H9 (cell line): ENCODE results near the gene DENND6B. TPM values are rescaled to one million over a fixed set of nuclear protein-coding genes. Genes with fewer than 3 reads are reported as not detected.

Source experiments
- DNase-seq: peaks from one replicate; pipeline ENCODE4 v3.0.0-alpha.2; 2017
- H2AFZ ChIP-seq: one replicate; pipeline ENCODE4 v1.6.1; 2013; ENCODE audit warnings: mild to moderate bottlenecking, low read length, control low read depth, moderate library complexity
- H2AK5ac ChIP-seq: 2 replicates; pipeline ENCODE4 v1.6.1; 2013; ENCODE audit warnings: low read length, control low read depth, mixed read lengths; ENCODE audit not compliant: insufficient read length
- H2BK120ac ChIP-seq: one replicate; pipeline ENCODE4 v1.6.1; 2013; ENCODE audit warnings: low read depth, mild to moderate bottlenecking, low read length, control low read depth, inconsistent platforms; ENCODE audit not compliant: poor library complexity, severe bottlenecking
- H2BK12ac ChIP-seq: 2 replicates; pipeline ENCODE4 v1.6.1; 2013; ENCODE audit warnings: low read length, control low read depth, mixed read lengths, low read depth; ENCODE audit not compliant: insufficient read length
- H2BK15ac ChIP-seq: 2 replicates; pipeline ENCODE4 v1.6.1; 2013; ENCODE audit warnings: low read depth, low read length, control low read depth
- H2BK20ac ChIP-seq: one replicate; pipeline ENCODE4 v1.6.1; 2013; ENCODE audit warnings: low read depth, mild to moderate bottlenecking, low read length, control low read depth, inconsistent platforms; ENCODE audit not compliant: poor library complexity, severe bottlenecking
- H2BK5ac ChIP-seq: 2 replicates; pipeline ENCODE4 v1.6.1; 2013; ENCODE audit warnings: low read length, control low read depth, mixed read lengths; ENCODE audit not compliant: insufficient read length
- H3K14ac ChIP-seq: 2 replicates; pipeline ENCODE4 v1.6.1; 2013; ENCODE audit warnings: low read length, control low read depth; ENCODE audit not compliant: insufficient read depth
- H3K18ac ChIP-seq: 2 replicates; pipeline ENCODE4 v1.6.1; 2013; ENCODE audit warnings: low read depth, mild to moderate bottlenecking, mixed read lengths, low read length, control low read depth; ENCODE audit not compliant: insufficient read length
- H3K23ac ChIP-seq: 2 replicates; pipeline ENCODE4 v1.6.1; 2013; ENCODE audit warnings: low read length, control low read depth, mixed read lengths, low read depth; ENCODE audit not compliant: insufficient read length
- H3K23me2 ChIP-seq: 2 replicates; pipeline ENCODE4 v1.6.1; 2013; ENCODE audit warnings: low read depth, mild to moderate bottlenecking, mixed read lengths, low read length, control low read depth; ENCODE audit not compliant: insufficient read length, poor library complexity, severe bottlenecking
- H3K27ac ChIP-seq: 2 replicates; pipeline ENCODE4 v1.5.1; 2013; ENCODE audit warnings: low read length, control low read depth, mixed read lengths, low read depth; ENCODE audit not compliant: insufficient read length
- H3K27me3 ChIP-seq: 2 replicates; pipeline ENCODE4 v1.6.1; 2013; ENCODE audit warnings: low read length, control low read depth, inconsistent platforms; ENCODE audit not compliant: insufficient read depth
- H3K4ac ChIP-seq: 2 replicates; pipeline ENCODE4 v1.6.1; 2013; ENCODE audit warnings: low read depth, mild to moderate bottlenecking, control low read depth, inconsistent platforms, low read length, moderate library complexity
- H3K4me1 ChIP-seq: 2 replicates; pipeline ENCODE4 v1.6.1; 2013; ENCODE audit warnings: low read length, control low read depth, inconsistent platforms; ENCODE audit not compliant: insufficient read depth
- H3K4me2 ChIP-seq: 2 replicates; pipeline ENCODE4 v1.6.1; 2013; ENCODE audit warnings: low read length, control low read depth, mixed read lengths; ENCODE audit not compliant: insufficient read length, insufficient read depth
- H3K56ac ChIP-seq: 2 replicates; pipeline ENCODE4 v1.6.1; 2013; ENCODE audit warnings: low read depth, mild to moderate bottlenecking, mixed read lengths, low read length, control low read depth; ENCODE audit not compliant: insufficient read length
- H3K79me1 ChIP-seq: 2 replicates; pipeline ENCODE4 v1.6.1; 2013; ENCODE audit warnings: low read depth, mild to moderate bottlenecking, moderate library complexity, low read length, control low read depth, inconsistent platforms; ENCODE audit not compliant: insufficient read depth, poor library complexity, severe bottlenecking
- H3K79me2 ChIP-seq: 2 replicates; pipeline ENCODE4 v1.6.1; 2013; ENCODE audit warnings: low read length, control low read depth, inconsistent platforms; ENCODE audit not compliant: insufficient read depth
- H3K9ac ChIP-seq: 2 replicates; pipeline ENCODE4 v1.6.1; 2013; ENCODE audit warnings: low read length, control low read depth, mixed read lengths; ENCODE audit not compliant: insufficient read length; ENCODE audit errors: extremely low read depth
- H3K9me3 ChIP-seq: one replicate; pipeline ENCODE4 v1.6.1; 2013; ENCODE audit warnings: low read depth, low read length, inconsistent platforms; ENCODE audit not compliant: control insufficient read depth
- H3T11ph ChIP-seq: one replicate; pipeline ENCODE4 v1.6.1; 2013; ENCODE audit warnings: mild to moderate bottlenecking, low read length, control low read depth, inconsistent platforms
- H4K20me1 ChIP-seq: one replicate; pipeline ENCODE4 v1.6.1; 2013; ENCODE audit not compliant: control insufficient read depth, insufficient read length, insufficient read depth
- H4K5ac ChIP-seq: 2 replicates; pipeline ENCODE4 v1.6.1; 2013; ENCODE audit warnings: low read depth, mild to moderate bottlenecking, mixed read lengths, low read length, control low read depth; ENCODE audit not compliant: insufficient read length
- H4K8ac ChIP-seq: replicated peaks from 2 replicates; pipeline ENCODE4 v1.6.1; 2013; ENCODE audit warnings: low read length, control low read depth, mixed read lengths, low read depth; ENCODE audit not compliant: insufficient read length
- H4K91ac ChIP-seq: 2 replicates; pipeline ENCODE4 v1.6.1; 2013; ENCODE audit warnings: low read depth, mild to moderate bottlenecking, moderate library complexity, mixed read lengths, low read length, control low read depth; ENCODE audit not compliant: insufficient read length
- H3K27ac Mint-ChIP-seq, 3 experiments: 2 replicates in 2 of 3; 3 replicates in 1 of 3; pipeline ENCODE4 v1.8.0; 2020 to 2021; ENCODE audit warnings: mixed read lengths in 3 of 3, mild to moderate bottlenecking in 1 of 3, moderate library complexity in 1 of 3
- H3K27me3 Mint-ChIP-seq: 2 replicates; pipeline ENCODE4 v1.8.0; 2021; ENCODE audit warnings: low read depth, mild to moderate bottlenecking, moderate library complexity, mixed read lengths
- H3K36me3 Mint-ChIP-seq, 3 experiments: 2 replicates in 2 of 3; 3 replicates in 1 of 3; pipeline ENCODE4 v1.8.0; 2020 to 2021; ENCODE audit warnings: low read depth in 3 of 3, mixed read lengths in 3 of 3; ENCODE audit not compliant: insufficient read depth in 1 of 3
- H3K4me1 Mint-ChIP-seq, 2 experiments: 2 replicates each; pipeline ENCODE4 v1.8.0; 2020; ENCODE audit warnings: mixed read lengths in 2 of 2
- H3K4me3 Mint-ChIP-seq, 2 experiments: 2 replicates in 1 of 2; 3 replicates in 1 of 2; pipeline ENCODE4 v1.8.0; 2020 to 2021; ENCODE audit warnings: mild to moderate bottlenecking in 2 of 2, mixed read lengths in 2 of 2, moderate library complexity in 1 of 2
- H3K9me3 Mint-ChIP-seq, 2 experiments: 2 replicates in 1 of 2; 3 replicates in 1 of 2; pipeline ENCODE4 v1.8.0; 2020; ENCODE audit warnings: mild to moderate bottlenecking in 2 of 2, mixed read lengths in 2 of 2, moderate library complexity in 1 of 2
- WGBS: extraction: QIAGEN DNeasy Blood & Tissue Kit; methylation state at CpG from one replicate; pipeline ENCODE4 v1.1.7; 2013; ENCODE audit warnings: missing lambda C conversion rate, low lambda C conversion rate, mixed read lengths; ENCODE audit not compliant: insufficient read length; ENCODE audit errors: extremely low coverage; 5-methylcytosine and 5-hydroxymethylcytosine counted together
- total RNA-seq: library from RNA; stranded (reverse); gene quantifications from 2 replicates; pipeline ENCODE4 v1.2.1, GENCODE V29; 2021
- TF ChIP-seq, protein P1 (sequence below): fragments of 200-600 bp; sonication (generic); conservative IDR thresholded peaks from 3 replicates; pipeline ENCODE4 v1.8.0; 2021; ENCODE audit warnings: antibody characterized with exemption, mild to moderate bottlenecking

DENND6B gene
- total RNA-seq, 1 experiment from 2014 or later: 1.5 TPM

- no peak overlapping the region for H4K8ac ChIP-seq
- H3K27me3 Mint-ChIP-seq: peaks cover under 1% of the 10 kb centered on the region; the same call in 1 of the 2 replicates
- no peaks in the 10 kb centered on the region for H3K79me2 ChIP-seq
- no CpG with 5 or more reads among the region's 30 CpGs for WGBS
- no peak overlapping the region for H3K18ac ChIP-seq
- H4K5ac ChIP-seq: no peak overlapping the region
- no peaks in the 10 kb centered on the region for H3K9me3 ChIP-seq
- H3K14ac ChIP-seq: no peak overlapping the region
- no peak overlapping the region for H3K9ac ChIP-seq
- H2BK5ac ChIP-seq: no peak overlapping the region
- H2BK15ac ChIP-seq: no peak overlapping the region
- no peak overlapping the region for H3K4me3 Mint-ChIP-seq
- H2AFZ ChIP-seq: no peak overlapping the region
- no peaks in the 10 kb centered on the region for H3K4me1 ChIP-seq
- no peaks in the 10 kb centered on the region for H3K27me3 ChIP-seq
- H3K23me2 ChIP-seq: peaks cover 3% of the 10 kb centered on the region
- no peak overlapping the region for H3K23ac ChIP-seq
- no peak overlapping the region for H3T11ph ChIP-seq
- no peak overlapping the region for H2AK5ac ChIP-seq
- peaks cover 0 to 3% of the 10 kb centered on the region in 2 experiments; a peak in 1 of 4 replicates for H3K4me1 Mint-ChIP-seq
- peaks cover 41 to 69% (median 66%) of the 10 kb centered on the region in 3 experiments for H3K36me3 Mint-ChIP-seq
- no peak overlapping the region for H4K91ac ChIP-seq
- TF ChIP-seq, protein P1, sequence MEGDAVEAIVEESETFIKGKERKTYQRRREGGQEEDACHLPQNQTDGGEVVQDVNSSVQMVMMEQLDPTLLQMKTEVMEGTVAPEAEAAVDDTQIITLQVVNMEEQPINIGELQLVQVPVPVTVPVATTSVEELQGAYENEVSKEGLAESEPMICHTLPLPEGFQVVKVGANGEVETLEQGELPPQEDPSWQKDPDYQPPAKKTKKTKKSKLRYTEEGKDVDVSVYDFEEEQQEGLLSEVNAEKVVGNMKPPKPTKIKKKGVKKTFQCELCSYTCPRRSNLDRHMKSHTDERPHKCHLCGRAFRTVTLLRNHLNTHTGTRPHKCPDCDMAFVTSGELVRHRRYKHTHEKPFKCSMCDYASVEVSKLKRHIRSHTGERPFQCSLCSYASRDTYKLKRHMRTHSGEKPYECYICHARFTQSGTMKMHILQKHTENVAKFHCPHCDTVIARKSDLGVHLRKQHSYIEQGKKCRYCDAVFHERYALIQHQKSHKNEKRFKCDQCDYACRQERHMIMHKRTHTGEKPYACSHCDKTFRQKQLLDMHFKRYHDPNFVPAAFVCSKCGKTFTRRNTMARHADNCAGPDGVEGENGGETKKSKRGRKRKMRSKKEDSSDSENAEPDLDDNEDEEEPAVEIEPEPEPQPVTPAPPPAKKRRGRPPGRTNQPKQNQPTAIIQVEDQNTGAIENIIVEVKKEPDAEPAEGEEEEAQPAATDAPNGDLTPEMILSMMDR: no peak
- no peaks in the 10 kb centered on the region for H4K20me1 ChIP-seq
- H3K79me1 ChIP-seq: no peaks in the 10 kb centered on the region
- H3K4ac ChIP-seq: no peak overlapping the region
- no peak overlapping the region for H2BK20ac ChIP-seq
- no peak overlapping the region for H3K4me2 ChIP-seq
- no peak overlapping the region for H3K56ac ChIP-seq
- DNase-seq: no peak
- H2BK12ac ChIP-seq: no peak overlapping the region
- H3K27ac ChIP-seq: no peak overlapping the region
- no peak overlapping the region for H3K27ac Mint-ChIP-seq
- H2BK120ac ChIP-seq: no peak overlapping the region
- peaks cover 8 to 13% of the 10 kb centered on the region in 2 experiments for H3K9me3 Mint-ChIP-seq
These were observed 47.7 kb downstream of the DENND6B start for GRCh38 chr22:50278956-50279619.
